GM12891 (cell line): ENCODE data around the gene AP5Z1.

Experiments used
- PAX5 ChIP-seq: IDR thresholded peaks from 2 replicates; pipeline ENCODE4 v1.6.1; 2011; ENCODE audit warnings: low read length, moderate library complexity, mild to moderate bottlenecking; ENCODE audit not compliant: insufficient read depth, severe bottlenecking
- POLR2A ChIP-seq: IDR thresholded peaks from 2 replicates; pipeline ENCODE4 v1.6.1; 2011; ENCODE audit warnings: low read depth, low read length, control low read depth
- POLR2AphosphoS5 ChIP-seq: IDR thresholded peaks from 2 replicates; pipeline ENCODE4 v1.6.1; 2011; ENCODE audit warnings: low read depth, low read length, control low read depth
- POU2F2 ChIP-seq: IDR thresholded peaks from 2 replicates; pipeline ENCODE4 v1.6.1; 2011; ENCODE audit warnings: low read depth, mild to moderate bottlenecking, control low read depth, low read length, moderate library complexity
- TAF1 ChIP-seq: IDR thresholded peaks from 2 replicates; pipeline ENCODE4 v1.6.1; 2011; ENCODE audit warnings: low read depth, low read length, control low read depth

DNA sequence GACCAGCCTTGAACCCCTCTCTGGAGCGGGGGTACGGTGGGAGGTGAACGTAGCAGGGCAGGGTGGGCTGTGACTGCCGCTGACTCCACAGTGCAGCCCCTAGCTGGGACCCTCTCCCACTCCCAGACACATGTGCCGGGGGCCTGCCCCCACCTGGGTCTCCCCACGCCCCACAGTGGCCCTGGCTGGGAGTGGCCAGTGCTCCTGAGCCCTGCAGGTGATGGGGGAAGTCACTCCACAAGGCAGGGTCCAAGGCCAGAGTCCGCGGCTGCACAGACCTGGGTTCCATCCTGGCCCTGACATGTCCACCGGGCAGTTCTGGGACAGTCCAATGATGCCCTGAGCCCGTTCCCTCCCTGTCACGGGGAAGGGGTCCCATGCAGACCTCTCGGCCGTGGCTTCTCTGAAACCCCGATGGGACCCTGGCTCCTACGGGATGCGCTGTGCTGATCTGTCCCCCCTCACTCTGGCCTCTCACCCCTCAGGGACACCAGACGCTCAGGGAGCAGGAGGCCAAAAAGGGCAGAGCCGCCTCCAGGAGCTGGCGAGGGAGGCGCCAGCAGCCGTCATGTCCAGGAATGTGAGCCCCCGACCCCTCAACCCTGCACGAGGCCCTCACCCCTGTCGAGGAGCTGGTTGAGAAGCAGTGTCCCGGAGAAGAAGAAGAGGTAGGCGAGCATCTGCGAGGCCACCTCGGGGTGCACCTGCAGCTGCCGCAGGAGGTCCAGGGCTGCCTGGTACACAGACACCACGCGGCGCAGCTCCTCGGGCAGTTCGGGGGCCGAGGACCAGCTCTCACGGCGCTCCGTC lies 40.4 kb downstream of the AP5Z1 start:
- TF ChIP-seq POLR2A (no peak), POLR2AphosphoS5 (no peak), POU2F2 (no peak), TAF1 (no peak), PAX5 (no peak)
